Esophagus squamous epithelium (tissue), 5 donors: ENCODE data around the gene ZNF628. TPM values are rescaled to one million over a fixed set of nuclear protein-coding genes. Genes with fewer than 3 reads are reported as not detected.
A peak's percentile ranks its signal among the peaks of the same experiment; 100 is the strongest.

ENCODE experiments used
- DNase-seq: peaks from one replicate; lab custom pipeline; 2025; lab: John Stamatoyannopoulos, UW
- H3K27ac ChIP-seq, 4 donors: fragments of 200-600 bp; sonication (generic); one replicate each; pipeline ENCODE4 v1.5.1; 2016 to 2019; ENCODE audit warnings: mild to moderate bottlenecking in 1 of 4
- H3K27me3 ChIP-seq, 4 donors: fragments of 200-600 bp; sonication (generic); 1 replicate in 3 of 4; 2 replicates in 1 of 4; pipeline versions ENCODE4 v1.5.1 to v1.6.0; 2017 to 2021; ENCODE audit warnings: antibody characterized with exemption in 1 of 4
- H3K36me3 ChIP-seq, 3 donors: fragments of 200-600 bp; sonication (generic); one replicate each; pipeline ENCODE4 v1.5.1; 2016 to 2019
- H3K4me1 ChIP-seq, 3 donors: fragments of 200-600 bp; sonication (generic); one replicate each; pipeline ENCODE4 v1.5.1; 2017 to 2019
- H3K4me3 ChIP-seq, 4 donors: fragments of 200-600 bp; sonication (generic); 1 replicate in 3 of 4; 2 replicates in 1 of 4; pipeline ENCODE4 v1.5.1; 2016 to 2019; ENCODE audit warnings: mild to moderate bottlenecking in 2 of 4, moderate library complexity in 1 of 4
- H3K9me3 ChIP-seq, 3 donors: fragments of 200-600 bp; sonication (generic); one replicate each; pipeline ENCODE4 v1.5.1; 2016 to 2019
- CTCF ChIP-seq, 6 experiments: fragments of 450-650 bp in 4 of 6; fragments of 200-600 bp in 2 of 6; sonication (generic) in 2 of 6; IDR thresholded peaks; one replicate each; pipeline ENCODE4 v1.5.1; 2016 to 2019; ENCODE audit warnings: antibody characterized with exemption in 6 of 6, mild to moderate bottlenecking in 4 of 6, moderate library complexity in 4 of 6
- POLR2A ChIP-seq, 4 donors: fragments of 450-650 bp; IDR thresholded peaks; one replicate each; pipeline ENCODE4 v1.6.1; 2017; ENCODE audit warnings: antibody characterized with exemption in 4 of 4, mild to moderate bottlenecking in 4 of 4, moderate library complexity in 3 of 4
- WGBS, 2 donors: methylation state at CpG; one replicate each; pipeline ENCODE4 v1.1.5; 2018; 5-methylcytosine and 5-hydroxymethylcytosine counted together
- intact Hi-C: fragments of 100-400 bp; cut with DNase I; formaldehyde crosslinking; loops from one replicate; pipeline ENCODE4 v1.15.0; 2022
- total RNA-seq, 4 donors: library from RNA; depleted of rRNA; stranded (reverse); fragments of >200 nt; gene quantifications; one replicate each; pipeline ENCODE4 v1.1.0, GENCODE V29; 2016
- donor health status: DM: yes; HTN: yes; CAD: no.

The ZNF628 gene
- total RNA-seq, 4 donors from 2014 or later, result 4.4 to 22.0 (median 6.8) TPM

DNA sequence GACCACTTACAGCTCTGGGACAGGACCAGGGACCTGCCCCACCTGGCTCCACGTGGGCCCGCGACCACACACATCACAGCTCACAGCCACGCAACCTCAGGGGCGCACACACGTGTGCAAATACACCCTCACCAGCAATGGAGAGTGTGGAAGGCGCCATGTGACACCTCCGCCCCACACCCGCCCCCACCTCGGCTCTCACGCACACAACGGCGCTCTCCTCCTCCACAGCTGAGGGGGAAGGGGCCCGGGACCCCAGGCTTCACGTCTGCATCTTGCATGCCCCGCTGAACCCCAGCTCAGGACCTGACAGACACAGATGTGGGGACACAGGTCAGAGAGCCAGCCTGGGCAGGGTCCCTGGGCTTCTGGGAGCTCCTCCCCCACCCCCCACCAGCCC lies 26.9 kb upstream of the ZNF628 start:
- peaks cover 6 to 72% (median 24%) of the 10 kb centered on the region in 4 donors for H3K27me3 ChIP-seq
- 73% methylated on average over 3 of the region's 16 CpGs; no CpG with 5 or more reads in 1 of the 2 donors for WGBS, 2 donors
- DNase-seq, result no peak
- H3K4me3 ChIP-seq, result no peak overlapping the region
- TF ChIP-seq CTCF (IDR thresholded peaks at IDR 0.05) (no peak), POLR2A (IDR thresholded peaks at IDR 0.05) (no peak)
- no peaks in the 10 kb centered on the region for H3K36me3 ChIP-seq
- H3K9me3 ChIP-seq, result no peaks in the 10 kb centered on the region
- intact Hi-C loops, result no loop called here
- peaks cover 15 to 55% (median 20%) of the 10 kb centered on the region in 3 donors for H3K4me1 ChIP-seq
- H3K27ac ChIP-seq, result no peak overlapping the region

GRCh38 chr19:55451163-55451964 lies 25.1 kb upstream of the ZNF628 start:
- 1 to 2% methylated on average over 26 to 29 of the region's 80 CpGs for WGBS, 2 donors
- TF ChIP-seq CTCF (IDR thresholded peaks at IDR 0.05), result no peak
- no peak for TF ChIP-seq POLR2A (IDR thresholded peaks at IDR 0.05)
- Histone ChIP-seq H3K36me3 (peaks cover 0 to 17% (median 0%) of the 10 kb centered on the region in 3 donors), H3K27ac (no peak overlapping the region), H3K4me1 (peaks cover 15 to 42% (median 20%) of the 10 kb centered on the region in 3 donors), H3K9me3 (no peaks in the 10 kb centered on the region), H3K27me3 (peaks cover 6 to 54% (median 20%) of the 10 kb centered on the region in 4 donors), H3K4me3 (peak overlapping the region in 2 of 4 donors; percentile 27 to 47)
- intact Hi-C loops, result no loop called here
- DNase-seq, result no peak

DNA sequence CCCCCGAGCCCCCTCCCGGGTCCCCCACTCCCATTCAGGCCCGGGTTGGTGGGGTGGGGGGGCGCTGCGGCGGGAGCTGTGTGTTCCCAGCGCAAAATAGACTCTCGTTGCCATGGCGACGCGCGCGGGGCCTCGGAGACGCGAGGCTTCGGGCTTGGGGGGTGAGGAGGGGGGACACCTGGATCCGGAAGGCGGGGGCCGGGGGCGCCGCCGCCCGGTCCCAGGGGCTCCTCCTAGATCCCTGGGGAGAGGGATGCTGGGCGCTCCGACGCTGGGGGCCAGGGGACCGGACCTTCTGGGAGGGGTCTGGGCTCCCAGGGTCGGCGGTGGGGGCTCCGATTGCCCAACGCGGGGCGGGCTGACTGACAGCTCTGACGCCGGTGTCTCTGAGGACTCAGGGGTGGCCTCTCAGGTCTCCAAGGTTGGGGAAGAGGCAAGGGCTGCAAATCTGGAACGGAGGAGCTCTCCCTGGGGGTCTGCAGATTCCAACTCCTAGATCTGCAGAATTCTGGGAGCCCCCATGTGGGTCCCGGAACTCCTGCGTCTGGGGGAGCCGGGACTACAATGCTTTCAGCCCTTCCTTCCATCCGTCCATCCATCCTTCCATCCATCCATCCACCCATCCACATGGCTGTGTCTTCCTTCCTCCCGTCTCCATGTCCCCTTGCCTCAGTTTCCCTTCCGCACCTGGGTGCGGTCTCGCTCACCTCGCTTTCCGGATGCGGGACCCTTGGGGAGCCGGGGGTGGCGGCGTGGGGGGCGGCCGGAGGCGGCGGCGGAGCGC lies 24.3 kb upstream of the ZNF628 start:
- no peak for TF ChIP-seq POLR2A (IDR thresholded peaks at IDR 0.05)
- no peak for TF ChIP-seq CTCF (IDR thresholded peaks at IDR 0.05)
- intact Hi-C loops, result no loop called here
- Histone ChIP-seq H3K36me3 (peaks cover 0 to 20% (median 0%) of the 10 kb centered on the region in 3 donors), H3K9me3 (no peaks in the 10 kb centered on the region), H3K4me3 (peak overlapping the region in 3 of 4 donors; percentile 5 to 47 (median 27)), H3K27ac (no peak overlapping the region), H3K27me3 (peaks cover 6 to 47% (median 20%) of the 10 kb centered on the region in 4 donors), H3K4me1 (peaks cover 15 to 34% (median 20%) of the 10 kb centered on the region in 3 donors)
- no peak for DNase-seq
- 4 to 22% methylated on average over 8 to 21 of the region's 57 CpGs for WGBS, 2 donors

- WGBS, 2 donors, result 8 to 50% methylated on average over 2 to 17 of the region's 34 CpGs
Measured at GRCh38 chr19:55452749-55453346, 23.6 kb upstream of the ZNF628 start.

More at GRCh38 chr19:55452749-55453346, 23.6 kb upstream of the ZNF628 start:
- TF ChIP-seq CTCF (IDR thresholded peaks at IDR 0.05) (peak in 1 of 6 experiments; percentile 23), POLR2A (IDR thresholded peaks at IDR 0.05) (no peak)
- H3K27me3 ChIP-seq, result peaks cover 6 to 41% (median 20%) of the 10 kb centered on the region in 4 donors
- no peak overlapping the region for H3K27ac ChIP-seq
- intact Hi-C loops, result no loop called here
- peak overlapping the region in 3 of 4 donors; percentile 5 to 47 (median 27) for H3K4me3 ChIP-seq
- H3K9me3 ChIP-seq, result no peaks in the 10 kb centered on the region
- no peak for DNase-seq
- H3K36me3 ChIP-seq, result peaks cover 0 to 20% (median 0%) of the 10 kb centered on the region in 3 donors
- H3K4me1 ChIP-seq, result peaks cover 11 to 27% (median 20%) of the 10 kb centered on the region in 3 donors
